GM19438 (cell line): ENCODE measurements around the gene ERBB3.

Source experiments
- ATAC-seq: cut with Tn5 transposase; IDR thresholded peaks from one replicate; pipeline ENCODE4 v1.9.1; 2021; ENCODE audit warnings: low read depth; ENCODE audit not compliant: unreplicated experiment

The ERBB3 gene

GRCh38 chr12:56078931-56079722 lies 838 bp upstream of the ERBB3 start:
- ATAC-seq, result peak; percentile 62

- no peak for ATAC-seq
These were observed 682 bp downstream of the ERBB3 start for GRCh38 chr12:56080556-56081138.

GRCh38 chr12:56081393-56082347 lies 1.7 kb downstream of the ERBB3 start:
- no peak for ATAC-seq

- no peak for ATAC-seq
These were observed 2.4 kb downstream of the ERBB3 start for GRCh38 chr12:56082382-56082781.

- no peak for ATAC-seq
These were observed 3.0 kb downstream of the ERBB3 start for GRCh38 chr12:56082967-56083366.

GRCh38 chr12:56084958-56085543 lies 5.1 kb downstream of the ERBB3 start:
- no peak for ATAC-seq

- no peak for ATAC-seq
These were observed 6.1 kb downstream of the ERBB3 start for GRCh38 chr12:56086096-56086495.

- ATAC-seq, result no peak
These were observed 6.6 kb downstream of the ERBB3 start for GRCh38 chr12:56086608-56087007.

- ATAC-seq, result no peak
These were observed 7.3 kb downstream of the ERBB3 start for GRCh38 chr12:56087220-56087619.

- no peak for ATAC-seq
These were observed 17.8 kb downstream of the ERBB3 start for GRCh38 chr12:56097738-56098137.

- no peak for ATAC-seq
These were observed 18.6 kb downstream of the ERBB3 start for GRCh38 chr12:56098592-56098991.

GRCh38 chr12:56099787-56100186 lies 19.8 kb downstream of the ERBB3 start:
- ATAC-seq, result no peak

GRCh38 chr12:56101045-56101444 lies 21.1 kb downstream of the ERBB3 start:
- no peak for ATAC-seq

GRCh38 chr12:56102683-56103065 lies 22.7 kb downstream of the ERBB3 start:
- ATAC-seq, result no peak

- ATAC-seq, result no peak
These were observed 23.2 kb downstream of the ERBB3 start for GRCh38 chr12:56103066-56103711.

GRCh38 chr12:56103823-56104108 lies 23.8 kb downstream of the ERBB3 start:
- peak; percentile 11 for ATAC-seq

- ATAC-seq, result peak; percentile 94
These were observed 24.3 kb downstream of the ERBB3 start, which contains the start of gene PA2G4 for GRCh38 chr12:56104109-56104814. PA2G4 (plus strand) TSS chr12:56104559; CDS start chr12:56104738, 179 bp downstream.

GRCh38 chr12:56104815-56105608 lies 25.0 kb downstream of the ERBB3 start:
- peak; percentile 3 for ATAC-seq

- ATAC-seq, result no peak
These were observed 25.6 kb downstream of the ERBB3 start for GRCh38 chr12:56105609-56105902.
